BJ (cell line): Measurements from ENCODE around the gene ANKRD12. TPM values are rescaled to one million over a fixed set of nuclear protein-coding genes. Genes with fewer than 3 reads are reported as not detected.
A peak's percentile ranks its signal among the peaks of the same experiment; 100 is the strongest.

Source experiments
- CTCF ChIA-PET: fragments of 350-600 bp; formaldehyde crosslinking; extraction: SDS; loops from one replicate; lab custom pipeline; 2021; ENCODE audit warnings: antibody characterized with exemption, inconsistent platforms; lab: Yijun Ruan, JAX
- POLR2A ChIA-PET: fragments of 300-600 bp; sonication (Branson Sonifier 250); formaldehyde crosslinking; extraction: SDS; loops from one replicate; lab custom pipeline; 2021; ENCODE audit warnings: antibody characterized with exemption; lab: Charles Lee
- DNase-seq: peaks from one replicate; pipeline ENCODE4 v3.0.0-alpha.2; 2011; ENCODE audit warnings: low read depth
- H3K27me3 ChIP-seq: 2 replicates; pipeline ENCODE4 v1.6.0; 2011; ENCODE audit warnings: low read length; ENCODE audit not compliant: control insufficient read depth, insufficient read depth
- H3K36me3 ChIP-seq: 2 replicates; pipeline ENCODE4 v1.5.1; 2011; ENCODE audit warnings: low read length; ENCODE audit not compliant: control insufficient read depth, insufficient read depth
- H3K4me3 ChIP-seq: 2 replicates; pipeline ENCODE4 v1.5.1; 2011; ENCODE audit warnings: low read depth, mild to moderate bottlenecking, control low read depth, low read length
- polyA plus RNA-seq: library from polyadenylated mRNA; depleted of rRNA; stranded (reverse); fragments of >200 nt; gene quantifications from 2 replicates; pipeline ENCODE4 v1.2.3, GENCODE V29; 2011; rRNA removed
- small RNA-seq: library from RNA; depleted of rRNA; stranded (forward); fragments of <200 nt; gene quantifications from one replicate; pipeline ENCODE3, GENCODE V24; 2012; ENCODE audit warnings: low replicate concordance, low read depth; ENCODE audit not compliant: insufficient read length
- TF ChIP-seq, protein P1 (sequence below): IDR thresholded peaks from 2 replicates; pipeline ENCODE4 v1.5.1; 2011; ENCODE audit warnings: low read depth, mild to moderate bottlenecking, control low read depth, inconsistent platforms, low read length, moderate library complexity; ENCODE audit not compliant: insufficient read depth

The ANKRD12 gene
- polyA plus RNA-seq, 1 experiment, result 3.0 TPM

DNA sequence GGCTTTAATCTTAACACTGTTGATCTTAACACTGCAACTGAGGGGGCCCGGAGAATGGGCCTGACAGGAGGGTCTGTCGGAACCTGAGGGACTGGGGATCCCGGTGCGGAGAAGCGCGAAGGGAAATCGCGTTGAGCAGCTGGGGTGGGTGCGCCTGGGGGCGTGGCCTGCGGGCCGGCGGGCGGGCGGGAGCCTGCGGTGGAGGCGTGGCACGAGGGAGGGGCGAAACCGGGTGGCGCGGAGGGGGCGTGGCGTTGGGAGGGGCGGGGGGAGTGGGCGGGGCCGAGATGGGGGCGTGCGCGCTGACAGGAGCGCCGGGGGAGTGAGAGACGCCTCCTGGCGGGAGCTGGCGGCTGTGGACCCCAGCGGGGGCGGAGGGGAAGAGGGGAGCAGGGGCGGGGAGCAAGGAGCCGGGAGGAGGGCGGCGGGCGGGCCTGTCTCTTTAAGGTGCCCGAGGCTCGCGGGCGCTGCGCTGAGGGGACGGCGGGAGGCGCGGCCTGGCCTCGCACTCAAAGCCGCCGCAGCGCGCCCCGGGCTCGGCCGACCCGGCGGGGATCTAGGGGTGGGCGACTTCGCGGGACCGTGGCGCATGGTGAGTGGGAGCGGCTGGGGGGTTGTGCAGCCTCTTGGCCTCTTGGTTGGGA, 197.9 kb downstream of the ANKRD12 start, which contains the start of gene TWSG1:
TWSG1 (plus strand) TSS at position 445 of the 644 bp plus-strand sequence. CDS start 2,457 bp downstream, outside the sequence.
- CTCF ChIA-PET, result interaction anchor here (0.6 to 2.4 kb wide), 12 partner anchors 9 to 692 kb away, joined by 3 to 13 read pairs (median 4); no protein-coding TSS in a partner anchor
- TF ChIP-seq, protein P1, sequence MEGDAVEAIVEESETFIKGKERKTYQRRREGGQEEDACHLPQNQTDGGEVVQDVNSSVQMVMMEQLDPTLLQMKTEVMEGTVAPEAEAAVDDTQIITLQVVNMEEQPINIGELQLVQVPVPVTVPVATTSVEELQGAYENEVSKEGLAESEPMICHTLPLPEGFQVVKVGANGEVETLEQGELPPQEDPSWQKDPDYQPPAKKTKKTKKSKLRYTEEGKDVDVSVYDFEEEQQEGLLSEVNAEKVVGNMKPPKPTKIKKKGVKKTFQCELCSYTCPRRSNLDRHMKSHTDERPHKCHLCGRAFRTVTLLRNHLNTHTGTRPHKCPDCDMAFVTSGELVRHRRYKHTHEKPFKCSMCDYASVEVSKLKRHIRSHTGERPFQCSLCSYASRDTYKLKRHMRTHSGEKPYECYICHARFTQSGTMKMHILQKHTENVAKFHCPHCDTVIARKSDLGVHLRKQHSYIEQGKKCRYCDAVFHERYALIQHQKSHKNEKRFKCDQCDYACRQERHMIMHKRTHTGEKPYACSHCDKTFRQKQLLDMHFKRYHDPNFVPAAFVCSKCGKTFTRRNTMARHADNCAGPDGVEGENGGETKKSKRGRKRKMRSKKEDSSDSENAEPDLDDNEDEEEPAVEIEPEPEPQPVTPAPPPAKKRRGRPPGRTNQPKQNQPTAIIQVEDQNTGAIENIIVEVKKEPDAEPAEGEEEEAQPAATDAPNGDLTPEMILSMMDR, result peak; percentile 58
- POLR2A ChIA-PET, result interaction anchor here (0.7 kb wide), 1 partner anchor 29 kb away, joined by 4 read pairs; no protein-coding TSS in a partner anchor

DNA sequence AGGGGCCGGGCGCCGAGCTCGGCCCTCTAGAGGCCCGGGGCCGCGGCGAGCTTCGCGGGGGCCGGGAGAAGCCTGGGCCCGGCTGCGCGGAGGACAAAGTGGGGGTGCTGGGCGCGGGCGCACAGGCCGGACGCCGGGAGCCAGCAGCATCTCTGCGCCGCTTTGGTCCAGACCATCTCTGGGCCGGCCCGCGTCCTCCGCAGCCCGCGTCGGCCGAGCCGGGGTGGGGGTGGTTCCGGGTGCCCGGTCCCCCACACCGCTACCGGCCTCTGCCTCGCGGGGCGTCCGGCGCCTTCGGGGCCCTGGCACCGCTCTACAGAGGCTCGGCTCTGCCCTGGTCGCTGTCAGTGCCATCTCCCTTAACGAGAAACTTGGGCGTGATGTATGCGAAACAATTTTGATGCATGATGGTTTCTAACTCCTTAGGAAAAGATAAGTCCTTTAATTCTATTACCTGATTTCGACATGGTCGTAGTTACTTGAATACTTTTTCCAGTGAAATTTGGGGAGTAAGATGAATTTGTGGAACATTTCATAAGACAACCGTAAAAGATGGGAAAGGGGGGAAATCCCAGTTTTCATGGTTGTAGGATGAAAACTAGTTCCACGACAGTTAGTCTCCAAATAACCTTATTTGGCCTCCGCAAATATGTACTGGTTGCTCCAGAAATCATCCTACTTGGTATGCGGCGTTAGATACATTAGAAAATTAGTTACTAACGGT, 198.6 kb downstream of the ANKRD12 start:
- no peaks in the 10 kb centered on the region for H3K27me3 ChIP-seq
- DNase-seq, result no peak
- H3K4me3 ChIP-seq, result peak overlapping the region; percentile 71
- 0 out of 2 replicates have a peak, but pooled peaks cover 2% of the 10 kb centered on the region for H3K36me3 ChIP-seq
- TF ChIP-seq, protein P1, result no peak
- ChIA-PET CTCF (interaction anchor here (0.9 to 2.4 kb wide), 5 partner anchors 16 to 693 kb away, joined by 3 to 13 read pairs (median 4); no protein-coding TSS in a partner anchor), POLR2A (no interaction called here)

More for the DNA sequence above, 197.9 kb downstream of the ANKRD12 start, which contains the start of gene TWSG1:
- 0 out of 2 replicates have a peak, but pooled peaks cover 2% of the 10 kb centered on the region for H3K36me3 ChIP-seq
- peak within 1 kb of the TSS; percentile 71 for H3K4me3 ChIP-seq
- DNase-seq, result peak; percentile 49
- H3K27me3 ChIP-seq, result no peaks in the 10 kb centered on the region

Small RNA genes within 50 kb of the gene (small RNA-seq; reads per million reads assigned to genes)
- gene RF00019, result not detected

Other genes with a start within 250 kb of the ANKRD12 start
- gene NDUFV2, start 34.1 kb upstream of the ANKRD12 start, polyA plus RNA-seq, result 70.0 and 124 TPM in 2 replicates
- gene TWSG1, start 198.0 kb downstream of the ANKRD12 start, polyA plus RNA-seq, result 127 and 167 TPM in 2 replicates